Measurements from ENCODE around the gene DPP6. TPM values are rescaled to one million over a fixed set of nuclear protein-coding genes. Genes with fewer than 3 reads are reported as not detected.

Gene DPP6
- total and polyA plus RNA-seq, 2 donors (not counting 1 experiment from before 2014, with no cell fraction given) = not detected

- no peaks in the 10 kb centered on the region for H3K79me2 ChIP-seq (ENCODE audit: control insufficient read depth, insufficient read depth, low read length)
- H3K4me2 ChIP-seq (replicated peaks; ENCODE audit: low read depth, low read length, poor library complexity, severe bottlenecking) = no peak overlapping the region
- ChIA-PET CTCF (no interaction called here), POLR2A (no interaction called here)
- TF ChIP-seq, protein P1, sequence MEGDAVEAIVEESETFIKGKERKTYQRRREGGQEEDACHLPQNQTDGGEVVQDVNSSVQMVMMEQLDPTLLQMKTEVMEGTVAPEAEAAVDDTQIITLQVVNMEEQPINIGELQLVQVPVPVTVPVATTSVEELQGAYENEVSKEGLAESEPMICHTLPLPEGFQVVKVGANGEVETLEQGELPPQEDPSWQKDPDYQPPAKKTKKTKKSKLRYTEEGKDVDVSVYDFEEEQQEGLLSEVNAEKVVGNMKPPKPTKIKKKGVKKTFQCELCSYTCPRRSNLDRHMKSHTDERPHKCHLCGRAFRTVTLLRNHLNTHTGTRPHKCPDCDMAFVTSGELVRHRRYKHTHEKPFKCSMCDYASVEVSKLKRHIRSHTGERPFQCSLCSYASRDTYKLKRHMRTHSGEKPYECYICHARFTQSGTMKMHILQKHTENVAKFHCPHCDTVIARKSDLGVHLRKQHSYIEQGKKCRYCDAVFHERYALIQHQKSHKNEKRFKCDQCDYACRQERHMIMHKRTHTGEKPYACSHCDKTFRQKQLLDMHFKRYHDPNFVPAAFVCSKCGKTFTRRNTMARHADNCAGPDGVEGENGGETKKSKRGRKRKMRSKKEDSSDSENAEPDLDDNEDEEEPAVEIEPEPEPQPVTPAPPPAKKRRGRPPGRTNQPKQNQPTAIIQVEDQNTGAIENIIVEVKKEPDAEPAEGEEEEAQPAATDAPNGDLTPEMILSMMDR (IDR thresholded peaks at IDR 0.05) = no peak
- TF ChIP-seq EZH2 (IDR thresholded peaks at IDR 0.05; ENCODE audit: borderline replicate concordance, insufficient read depth, low read depth, low read length, poor library complexity, severe bottlenecking) = no peak
- H3K4me1 ChIP-seq (ENCODE audit: control insufficient read depth in 2 of 2, insufficient read depth in 2 of 2, low read length in 2 of 2) = no peaks in the 10 kb centered on the region
- no peak overlapping the region for H3K9ac ChIP-seq (ENCODE audit: low read length)
- Mint-ChIP-seq H3K27ac (no peak overlapping the region), H3K9me3 (ENCODE audit: insufficient read depth) (no peaks in the 10 kb centered on the region), H3K27me3 (peaks cover 3% of the 10 kb centered on the region), H3K4me3 (no peak overlapping the region), H3K4me1 (no peaks in the 10 kb centered on the region)
- no peak overlapping the region for H2AFZ ChIP-seq (ENCODE audit: insufficient read depth, low read depth, low read length, poor library complexity, severe bottlenecking)
- H3K27me3 ChIP-seq (replicated peaks in 1 of 4; ENCODE audit: control extremely low read depth in 1 of 4, control insufficient read depth in 3 of 4, insufficient read depth in 4 of 4, low read length in 3 of 4) = no peaks in the 10 kb centered on the region
- no peak for ATAC-seq (ENCODE audit: low read depth)
- no peak overlapping the region for H3K4me3 ChIP-seq (ENCODE audit: control extremely low read depth in 1 of 5, extremely low read depth in 1 of 5, insufficient read depth in 1 of 5, low read depth in 2 of 5, low read length in 4 of 5)
- H4K20me1 ChIP-seq (ENCODE audit: control insufficient read depth, insufficient read depth, low read length, poor library complexity, severe bottlenecking) = no peaks in the 10 kb centered on the region
- H3K9me3 ChIP-seq (ENCODE audit: control extremely low read depth in 1 of 3, control insufficient read depth in 2 of 3, insufficient read depth in 1 of 3, low read length in 2 of 3) = peaks cover 0 to 4% (median 0%) of the 10 kb centered on the region in 3 donors
- DNase-seq = no peak
- intact Hi-C loops (cut with micrococcal nuclease) = no loop called here
- no peaks in the 10 kb centered on the region for H3K36me3 ChIP-seq (replicated peaks in 1 of 2; ENCODE audit: control extremely low read depth in 1 of 2, control insufficient read depth in 1 of 2, extremely low read depth in 1 of 2, insufficient read depth in 2 of 2, low read length in 1 of 2)
- WGBS (ENCODE audit: insufficient coverage) = 83% methylated on average over 5 of the region's 5 CpGs
- no peak overlapping the region for H3K27ac ChIP-seq (ENCODE audit: low read length in 2 of 2)
Measured at GRCh38 chr7:154743206-154743605, 691.0 kb downstream of the DPP6 start.

DNA sequence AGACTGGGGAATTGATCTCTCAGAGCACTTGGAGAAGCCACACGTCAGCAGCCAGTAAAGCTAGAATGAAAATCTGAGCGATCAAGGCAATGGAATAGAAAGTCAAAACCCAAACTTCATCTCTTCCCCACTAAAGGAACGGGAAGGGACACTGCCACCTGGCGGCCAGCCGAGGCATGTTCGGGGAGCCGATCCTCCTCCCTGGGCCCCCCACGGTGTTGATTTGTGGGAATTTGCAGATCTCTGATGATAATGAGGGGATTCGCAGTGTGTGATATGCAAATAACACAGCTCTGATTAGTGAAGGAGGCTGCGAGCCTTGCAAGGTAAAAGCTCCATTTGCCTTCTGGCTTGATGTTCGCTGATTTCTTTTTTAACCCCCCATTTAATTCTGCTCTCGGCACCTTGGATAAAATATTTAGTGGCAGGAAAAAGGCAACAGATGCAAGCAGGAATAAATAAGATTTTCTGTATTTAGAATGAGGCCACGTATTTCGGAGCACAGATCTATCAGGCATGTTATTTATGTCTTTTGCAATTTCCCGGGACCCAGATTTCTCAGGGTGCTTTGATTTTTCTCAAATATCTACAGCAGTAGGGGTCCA is 692.2 kb downstream of the DPP6 start:
- peaks cover 3% of the 10 kb centered on the region for H3K27me3 Mint-ChIP-seq
- intact Hi-C loops (cut with micrococcal nuclease) = no loop called here
- Histone ChIP-seq H3K4me1 (ENCODE audit: control insufficient read depth in 2 of 2, insufficient read depth in 2 of 2, low read length in 2 of 2) (no peaks in the 10 kb centered on the region), H2AFZ (ENCODE audit: insufficient read depth, low read depth, low read length, poor library complexity, severe bottlenecking) (no peak overlapping the region), H3K4me3 (ENCODE audit: control extremely low read depth in 1 of 5, extremely low read depth in 1 of 5, insufficient read depth in 1 of 5, low read depth in 2 of 5, low read length in 4 of 5) (no peak overlapping the region), H3K36me3 (replicated peaks in 1 of 2; ENCODE audit: control extremely low read depth in 1 of 2, control insufficient read depth in 1 of 2, extremely low read depth in 1 of 2, insufficient read depth in 2 of 2, low read length in 1 of 2) (no peaks in the 10 kb centered on the region), H3K4me2 (replicated peaks; ENCODE audit: low read depth, low read length, poor library complexity, severe bottlenecking) (no peak overlapping the region), H3K27ac (ENCODE audit: low read length in 2 of 2) (no peak overlapping the region), H3K9me3 (ENCODE audit: control extremely low read depth in 1 of 3, control insufficient read depth in 2 of 3, insufficient read depth in 1 of 3, low read length in 2 of 3) (peaks cover 0 to 4% (median 0%) of the 10 kb centered on the region in 3 donors), H3K9ac (ENCODE audit: low read length) (no peak overlapping the region), H3K27me3 (replicated peaks in 1 of 4; ENCODE audit: control extremely low read depth in 1 of 4, control insufficient read depth in 3 of 4, insufficient read depth in 4 of 4, low read length in 3 of 4) (no peaks in the 10 kb centered on the region), H3K79me2 (ENCODE audit: control insufficient read depth, insufficient read depth, low read length) (no peaks in the 10 kb centered on the region), H4K20me1 (ENCODE audit: control insufficient read depth, insufficient read depth, low read length, poor library complexity, severe bottlenecking) (no peaks in the 10 kb centered on the region)
- no peaks in the 10 kb centered on the region for H3K9me3 Mint-ChIP-seq (ENCODE audit: insufficient read depth)
- no peak for TF ChIP-seq EZH2 (IDR thresholded peaks at IDR 0.05; ENCODE audit: borderline replicate concordance, insufficient read depth, low read depth, low read length, poor library complexity, severe bottlenecking)
- TF ChIP-seq, protein P1 (IDR thresholded peaks at IDR 0.05) = peak; percentile 52
- ATAC-seq (ENCODE audit: low read depth) = no peak
- POLR2A ChIA-PET = no interaction called here
- DNase-seq = no peak
- no peaks in the 10 kb centered on the region for H3K4me1 Mint-ChIP-seq
- WGBS (ENCODE audit: insufficient coverage) = 33% methylated on average over 4 of the region's 15 CpGs
- CTCF ChIA-PET = no interaction called here
- H3K4me3 Mint-ChIP-seq = no peak overlapping the region
- no peak overlapping the region for H3K27ac Mint-ChIP-seq

All from B cell (primary cell).